ENCODE results near the gene DCDC1. TPM values are rescaled to one million over a fixed set of nuclear protein-coding genes. Genes with fewer than 3 reads are reported as not detected.

DCDC1 gene
- total RNA-seq, 1 donor from 2014 or later, result not detected

GRCh38 chr11:30859669-30860068, 509.9 kb downstream of the DCDC1 start:
- intact Hi-C loops (cut with micrococcal nuclease), result no loop called here
- no peak for DNase-seq
- no peaks in the 10 kb centered on the region for H3K4me1 Mint-ChIP-seq
- no peak overlapping the region for H3K4me3 Mint-ChIP-seq
- no peaks in the 10 kb centered on the region for H3K9me3 Mint-ChIP-seq
- no peak overlapping the region for H3K27ac Mint-ChIP-seq
- H3K36me3 Mint-ChIP-seq (ENCODE audit: low read depth), result no peaks in the 10 kb centered on the region
- H3K27me3 Mint-ChIP-seq, result no peaks in the 10 kb centered on the region

GRCh38 chr11:30855383-30856006, 514.0 kb downstream of the DCDC1 start:
- H3K27me3 Mint-ChIP-seq, result no peaks in the 10 kb centered on the region
- no peaks in the 10 kb centered on the region for H3K9me3 Mint-ChIP-seq
- no peak for DNase-seq
- no peaks in the 10 kb centered on the region for H3K4me1 Mint-ChIP-seq
- no peak overlapping the region for H3K4me3 Mint-ChIP-seq
- H3K36me3 Mint-ChIP-seq (ENCODE audit: low read depth), result no peaks in the 10 kb centered on the region
- intact Hi-C loops (cut with micrococcal nuclease), result no loop called here
- H3K27ac Mint-ChIP-seq, result no peak overlapping the region

GRCh38 chr11:30853439-30853838, 516.1 kb downstream of the DCDC1 start:
- H3K4me3 Mint-ChIP-seq, result no peak overlapping the region

GRCh38 chr11:30852645-30853044, 516.9 kb downstream of the DCDC1 start:
- Mint-ChIP-seq H3K4me3 (no peak overlapping the region), H3K27ac (no peak overlapping the region), H3K36me3 (ENCODE audit: low read depth) (no peaks in the 10 kb centered on the region), H3K4me1 (no peaks in the 10 kb centered on the region), H3K27me3 (no peaks in the 10 kb centered on the region), H3K9me3 (peaks cover 5% of the 10 kb centered on the region)
- no peak for DNase-seq
- intact Hi-C loops (cut with micrococcal nuclease), result no loop called here

More at GRCh38 chr11:30853439-30853838, 516.1 kb downstream of the DCDC1 start:
- Mint-ChIP-seq H3K27me3 (no peaks in the 10 kb centered on the region), H3K4me1 (no peaks in the 10 kb centered on the region), H3K27ac (no peak overlapping the region), H3K9me3 (peaks cover 5% of the 10 kb centered on the region), H3K36me3 (ENCODE audit: low read depth) (no peaks in the 10 kb centered on the region)
- intact Hi-C loops (cut with micrococcal nuclease), result no loop called here
- no peak for DNase-seq

- no peaks in the 10 kb centered on the region for H3K36me3 Mint-ChIP-seq (ENCODE audit: low read depth)
- H3K4me3 Mint-ChIP-seq, result no peak overlapping the region
- intact Hi-C loops (cut with micrococcal nuclease), result no loop called here
- no peak for DNase-seq
- H3K27ac Mint-ChIP-seq, result no peak overlapping the region
- no peaks in the 10 kb centered on the region for H3K27me3 Mint-ChIP-seq
- peaks cover 5% of the 10 kb centered on the region for H3K9me3 Mint-ChIP-seq
- H3K4me1 Mint-ChIP-seq, result no peaks in the 10 kb centered on the region
Observed at GRCh38 chr11:30852091-30852490, 517.4 kb downstream of the DCDC1 start.

- intact Hi-C loops (cut with micrococcal nuclease), result no loop called here
- H3K27ac Mint-ChIP-seq, result no peak overlapping the region
- H3K4me1 Mint-ChIP-seq, result no peaks in the 10 kb centered on the region
- no peaks in the 10 kb centered on the region for H3K9me3 Mint-ChIP-seq
- no peaks in the 10 kb centered on the region for H3K27me3 Mint-ChIP-seq
- no peaks in the 10 kb centered on the region for H3K36me3 Mint-ChIP-seq (ENCODE audit: low read depth)
- H3K4me3 Mint-ChIP-seq, result no peak overlapping the region
- no peak for DNase-seq
Observed at GRCh38 chr11:30837252-30837651, 532.3 kb downstream of the DCDC1 start.

- intact Hi-C loops (cut with micrococcal nuclease), result no loop called here
- Mint-ChIP-seq H3K4me1 (no peaks in the 10 kb centered on the region), H3K27ac (no peak overlapping the region), H3K27me3 (no peaks in the 10 kb centered on the region), H3K36me3 (ENCODE audit: low read depth) (no peaks in the 10 kb centered on the region), H3K9me3 (no peaks in the 10 kb centered on the region), H3K4me3 (no peak overlapping the region)
- no peak for DNase-seq
Observed at GRCh38 chr11:30832831-30833230, 536.7 kb downstream of the DCDC1 start.

- Mint-ChIP-seq H3K27ac (no peak overlapping the region), H3K27me3 (no peaks in the 10 kb centered on the region), H3K36me3 (ENCODE audit: low read depth) (no peaks in the 10 kb centered on the region), H3K9me3 (no peaks in the 10 kb centered on the region), H3K4me3 (no peak overlapping the region), H3K4me1 (no peaks in the 10 kb centered on the region)
- intact Hi-C loops (cut with micrococcal nuclease), result no loop called here
- no peak for DNase-seq
Observed at GRCh38 chr11:30830681-30831080, 538.9 kb downstream of the DCDC1 start.

GRCh38 chr11:30826911-30827310, 542.6 kb downstream of the DCDC1 start:
- no peak for DNase-seq
- no peaks in the 10 kb centered on the region for H3K9me3 Mint-ChIP-seq
- no peak overlapping the region for H3K27ac Mint-ChIP-seq
- H3K4me3 Mint-ChIP-seq, result no peak overlapping the region
- no peaks in the 10 kb centered on the region for H3K27me3 Mint-ChIP-seq
- intact Hi-C loops (cut with micrococcal nuclease), result no loop called here
- H3K36me3 Mint-ChIP-seq (ENCODE audit: low read depth), result no peaks in the 10 kb centered on the region
- H3K4me1 Mint-ChIP-seq, result no peaks in the 10 kb centered on the region

GRCh38 chr11:30825723-30826122, 543.8 kb downstream of the DCDC1 start:
- H3K9me3 Mint-ChIP-seq, result no peaks in the 10 kb centered on the region
- no peak overlapping the region for H3K27ac Mint-ChIP-seq
- H3K4me1 Mint-ChIP-seq, result no peaks in the 10 kb centered on the region
- intact Hi-C loops (cut with micrococcal nuclease), result no loop called here
- no peak overlapping the region for H3K4me3 Mint-ChIP-seq
- H3K36me3 Mint-ChIP-seq (ENCODE audit: low read depth), result no peaks in the 10 kb centered on the region
- no peak for DNase-seq
- no peaks in the 10 kb centered on the region for H3K27me3 Mint-ChIP-seq

GRCh38 chr11:30823119-30823518, 546.4 kb downstream of the DCDC1 start:
- no peak overlapping the region for H3K27ac Mint-ChIP-seq
- no peaks in the 10 kb centered on the region for H3K9me3 Mint-ChIP-seq
- H3K27me3 Mint-ChIP-seq, result no peaks in the 10 kb centered on the region
- H3K36me3 Mint-ChIP-seq (ENCODE audit: low read depth), result no peaks in the 10 kb centered on the region
- H3K4me3 Mint-ChIP-seq, result no peak overlapping the region
- DNase-seq, result no peak
- intact Hi-C loops (cut with micrococcal nuclease), result no loop called here
- H3K4me1 Mint-ChIP-seq, result no peaks in the 10 kb centered on the region

GRCh38 chr11:30821438-30821965, 548.0 kb downstream of the DCDC1 start:
- no peaks in the 10 kb centered on the region for H3K9me3 Mint-ChIP-seq
- H3K27me3 Mint-ChIP-seq, result no peaks in the 10 kb centered on the region
- H3K4me1 Mint-ChIP-seq, result no peaks in the 10 kb centered on the region
- H3K36me3 Mint-ChIP-seq (ENCODE audit: low read depth), result no peaks in the 10 kb centered on the region
- no peak overlapping the region for H3K4me3 Mint-ChIP-seq
- no peak for DNase-seq
- no peak overlapping the region for H3K27ac Mint-ChIP-seq
- intact Hi-C loops (cut with micrococcal nuclease), result no loop called here

GRCh38 chr11:30818721-30819120, 550.8 kb downstream of the DCDC1 start:
- H3K27me3 Mint-ChIP-seq, result no peaks in the 10 kb centered on the region
- H3K27ac Mint-ChIP-seq, result no peak overlapping the region
- intact Hi-C loops (cut with micrococcal nuclease), result no loop called here

GRCh38 chr11:30816959-30817880, 552.3 kb downstream of the DCDC1 start:
- Mint-ChIP-seq H3K27me3 (no peaks in the 10 kb centered on the region), H3K9me3 (no peaks in the 10 kb centered on the region), H3K27ac (no peak overlapping the region), H3K4me1 (no peaks in the 10 kb centered on the region), H3K4me3 (no peak overlapping the region), H3K36me3 (ENCODE audit: low read depth) (no peaks in the 10 kb centered on the region)
- DNase-seq, result no peak
- intact Hi-C loops (cut with micrococcal nuclease), result no loop called here

More at GRCh38 chr11:30818721-30819120, 550.8 kb downstream of the DCDC1 start:
- H3K4me1 Mint-ChIP-seq, result no peaks in the 10 kb centered on the region
- H3K4me3 Mint-ChIP-seq, result no peak overlapping the region
- DNase-seq, result no peak
- no peaks in the 10 kb centered on the region for H3K36me3 Mint-ChIP-seq (ENCODE audit: low read depth)
- no peaks in the 10 kb centered on the region for H3K9me3 Mint-ChIP-seq

Measured in activated CD4-positive, alpha-beta T cell treated with anti-CD3 and anti-CD28 coated beads, Interleukin-2, amount 10 ng/mL, durations not matched to agents 24 days and 14 days (primary cell).